ENCODE data around the gene MOCS1. TPM values are rescaled to one million over a fixed set of nuclear protein-coding genes. Genes with fewer than 3 reads are reported as not detected.
"Not testable (repeated sequence)": the region's sequence is repeated elsewhere in the genome, so short reads cannot be mapped to it uniquely, and the experiment has no call there.

MOCS1 gene
- 16.2 TPM for polyA plus RNA-seq (2013, experiment 1 of 4)
- 17.7 TPM for polyA plus RNA-seq (2013, experiment 2 of 4)
- 13.3 TPM for polyA plus RNA-seq (2013, experiment 3 of 4)
- polyA plus RNA-seq (2013, experiment 4 of 4), result 15.7 TPM

GRCh38 chr6:39934131-39934757, at the start of gene MOCS1:
Gene MOCS1, minus strand, starts transcription at chr6:39934462. Its CDS starts 45 bp downstream, at chr6:39934417.
- WGBS, 2 experiments, result 0 to 1% methylated on average over 46 of the region's 46 CpGs
- H3K27ac ChIP-seq (ENCODE audit: insufficient read depth, low read depth, low read length, poor library complexity, severe bottlenecking), result no peak within 1 kb of the TSS
- H3K4me1 ChIP-seq (ENCODE audit: control insufficient read depth, insufficient read depth, low read length), result peaks cover 19% of the 10 kb centered on the region
- H3K4me3 ChIP-seq (ENCODE audit: insufficient read depth, low read depth, low read length), result peak within 1 kb of the TSS; percentile 74
- H3K27me3 ChIP-seq (ENCODE audit: control insufficient read depth, insufficient read depth, low read length, poor library complexity, severe bottlenecking), result peaks cover 12% of the 10 kb centered on the region
- H3K9me3 ChIP-seq (ENCODE audit: control insufficient read depth, low read length), result no peaks in the 10 kb centered on the region
- no peaks in the 10 kb centered on the region for H3K36me3 ChIP-seq (ENCODE audit: control insufficient read depth, insufficient read depth, low read length)

GRCh38 chr6:39984051-39984450, 49.8 kb upstream of the MOCS1 start:
- H3K4me1 ChIP-seq (ENCODE audit: control insufficient read depth, insufficient read depth, low read length), result no peaks in the 10 kb centered on the region
- no peak overlapping the region for H3K27ac ChIP-seq (ENCODE audit: insufficient read depth, low read depth, low read length, poor library complexity, severe bottlenecking)
- H3K36me3 ChIP-seq (ENCODE audit: control insufficient read depth, insufficient read depth, low read length), result no peaks in the 10 kb centered on the region
- no peaks in the 10 kb centered on the region for H3K9me3 ChIP-seq (ENCODE audit: control insufficient read depth, low read length)
- H3K27me3 ChIP-seq (ENCODE audit: control insufficient read depth, insufficient read depth, low read length, poor library complexity, severe bottlenecking), result no peaks in the 10 kb centered on the region
- no peak overlapping the region for H3K4me3 ChIP-seq (ENCODE audit: insufficient read depth, low read depth, low read length)

- Histone ChIP-seq H3K9me3 (ENCODE audit: control insufficient read depth, low read length) (no peaks in the 10 kb centered on the region), H3K27me3 (ENCODE audit: control insufficient read depth, insufficient read depth, low read length, poor library complexity, severe bottlenecking) (no peaks in the 10 kb centered on the region), H3K36me3 (ENCODE audit: control insufficient read depth, insufficient read depth, low read length) (no peaks in the 10 kb centered on the region), H3K4me1 (ENCODE audit: control insufficient read depth, insufficient read depth, low read length) (no peaks in the 10 kb centered on the region), H3K27ac (ENCODE audit: insufficient read depth, low read depth, low read length, poor library complexity, severe bottlenecking) (no peak overlapping the region), H3K4me3 (ENCODE audit: insufficient read depth, low read depth, low read length) (no peak overlapping the region)
Observed at GRCh38 chr6:39983193-39983592, 48.9 kb upstream of the MOCS1 start.

GRCh38 chr6:39982720-39983119, 48.5 kb upstream of the MOCS1 start:
- Histone ChIP-seq H3K27ac (ENCODE audit: insufficient read depth, low read depth, low read length, poor library complexity, severe bottlenecking) (no peak overlapping the region), H3K27me3 (ENCODE audit: control insufficient read depth, insufficient read depth, low read length, poor library complexity, severe bottlenecking) (no peaks in the 10 kb centered on the region), H3K36me3 (ENCODE audit: control insufficient read depth, insufficient read depth, low read length) (no peaks in the 10 kb centered on the region), H3K9me3 (ENCODE audit: control insufficient read depth, low read length) (no peaks in the 10 kb centered on the region), H3K4me1 (ENCODE audit: control insufficient read depth, insufficient read depth, low read length) (no peaks in the 10 kb centered on the region), H3K4me3 (ENCODE audit: insufficient read depth, low read depth, low read length) (no peak overlapping the region)

- Histone ChIP-seq H3K36me3 (ENCODE audit: control insufficient read depth, insufficient read depth, low read length) (no peaks in the 10 kb centered on the region), H3K27ac (ENCODE audit: insufficient read depth, low read depth, low read length, poor library complexity, severe bottlenecking) (no peak overlapping the region), H3K4me3 (ENCODE audit: insufficient read depth, low read depth, low read length) (no peak overlapping the region), H3K27me3 (ENCODE audit: control insufficient read depth, insufficient read depth, low read length, poor library complexity, severe bottlenecking) (no peaks in the 10 kb centered on the region), H3K9me3 (ENCODE audit: control insufficient read depth, low read length) (no peaks in the 10 kb centered on the region), H3K4me1 (ENCODE audit: control insufficient read depth, insufficient read depth, low read length) (no peaks in the 10 kb centered on the region)
- 73 to 74% methylated on average over 3 of the region's 3 CpGs for WGBS, 2 experiments
Observed at GRCh38 chr6:39980839-39981580, 46.7 kb upstream of the MOCS1 start.

- Histone ChIP-seq H3K27ac (ENCODE audit: insufficient read depth, low read depth, low read length, poor library complexity, severe bottlenecking) (no peak overlapping the region), H3K27me3 (ENCODE audit: control insufficient read depth, insufficient read depth, low read length, poor library complexity, severe bottlenecking) (no peaks in the 10 kb centered on the region), H3K4me3 (ENCODE audit: insufficient read depth, low read depth, low read length) (no peak overlapping the region), H3K36me3 (ENCODE audit: control insufficient read depth, insufficient read depth, low read length) (no peaks in the 10 kb centered on the region), H3K4me1 (ENCODE audit: control insufficient read depth, insufficient read depth, low read length) (no peaks in the 10 kb centered on the region), H3K9me3 (ENCODE audit: control insufficient read depth, low read length) (no peaks in the 10 kb centered on the region)
- 85 to 86% methylated on average over 3 of the region's 3 CpGs for WGBS, 2 experiments
Observed at GRCh38 chr6:39979461-39980328, 45.4 kb upstream of the MOCS1 start.

- Histone ChIP-seq H3K4me3 (ENCODE audit: insufficient read depth, low read depth, low read length) (no peak overlapping the region), H3K27me3 (ENCODE audit: control insufficient read depth, insufficient read depth, low read length, poor library complexity, severe bottlenecking) (no peaks in the 10 kb centered on the region)
- 94% methylated on average over 1 of the region's 1 CpG for WGBS, 2 experiments
Observed at GRCh38 chr6:39978240-39978639, 44.0 kb upstream of the MOCS1 start.

GRCh38 chr6:39973661-39974060, 39.4 kb upstream of the MOCS1 start:
- no peaks in the 10 kb centered on the region for H3K27me3 ChIP-seq (ENCODE audit: control insufficient read depth, insufficient read depth, low read length, poor library complexity, severe bottlenecking)
- no peak overlapping the region for H3K27ac ChIP-seq (ENCODE audit: insufficient read depth, low read depth, low read length, poor library complexity, severe bottlenecking)
- no peaks in the 10 kb centered on the region for H3K9me3 ChIP-seq (ENCODE audit: control insufficient read depth, low read length)
- H3K4me1 ChIP-seq (ENCODE audit: control insufficient read depth, insufficient read depth, low read length), result no peaks in the 10 kb centered on the region
- WGBS, 2 experiments, result 82 to 85% methylated on average over 3 of the region's 3 CpGs
- no peaks in the 10 kb centered on the region for H3K36me3 ChIP-seq (ENCODE audit: control insufficient read depth, insufficient read depth, low read length)
- H3K4me3 ChIP-seq (ENCODE audit: insufficient read depth, low read depth, low read length), result no peak overlapping the region

More at GRCh38 chr6:39978240-39978639, 44.0 kb upstream of the MOCS1 start:
- no peaks in the 10 kb centered on the region for H3K9me3 ChIP-seq (ENCODE audit: control insufficient read depth, low read length)
- H3K4me1 ChIP-seq (ENCODE audit: control insufficient read depth, insufficient read depth, low read length), result no peaks in the 10 kb centered on the region
- no peak overlapping the region for H3K27ac ChIP-seq (ENCODE audit: insufficient read depth, low read depth, low read length, poor library complexity, severe bottlenecking)
- no peaks in the 10 kb centered on the region for H3K36me3 ChIP-seq (ENCODE audit: control insufficient read depth, insufficient read depth, low read length)

- H3K36me3 ChIP-seq (ENCODE audit: control insufficient read depth, insufficient read depth, low read length); H3K27ac ChIP-seq (ENCODE audit: insufficient read depth, low read depth, low read length, poor library complexity, severe bottlenecking): not testable (repeated sequence)
Observed at GRCh38 chr6:39972717-39973116, 38.5 kb upstream of the MOCS1 start.

GRCh38 chr6:39971131-39971530, 36.9 kb upstream of the MOCS1 start:
- not testable (repeated sequence) for H3K36me3 ChIP-seq (ENCODE audit: control insufficient read depth, insufficient read depth, low read length); H3K27me3 ChIP-seq (ENCODE audit: control insufficient read depth, insufficient read depth, low read length, poor library complexity, severe bottlenecking); H3K4me3 ChIP-seq (ENCODE audit: insufficient read depth, low read depth, low read length); H3K4me1 ChIP-seq (ENCODE audit: control insufficient read depth, insufficient read depth, low read length); H3K9me3 ChIP-seq (ENCODE audit: control insufficient read depth, low read length); H3K27ac ChIP-seq (ENCODE audit: insufficient read depth, low read depth, low read length, poor library complexity, severe bottlenecking)
- 94% methylated on average over 5 of the region's 5 CpGs for WGBS, 2 experiments

More at GRCh38 chr6:39972717-39973116, 38.5 kb upstream of the MOCS1 start:
- 89 to 98% methylated on average over 1 of the region's 1 CpG for WGBS, 2 experiments
- not testable (repeated sequence) for H3K27me3 ChIP-seq (ENCODE audit: control insufficient read depth, insufficient read depth, low read length, poor library complexity, severe bottlenecking); H3K9me3 ChIP-seq (ENCODE audit: control insufficient read depth, low read length); H3K4me1 ChIP-seq (ENCODE audit: control insufficient read depth, insufficient read depth, low read length); H3K4me3 ChIP-seq (ENCODE audit: insufficient read depth, low read depth, low read length)
